IPS-NIHi11 (cell line): ENCODE measurements around the gene ATP2C2.

Experiments used
- DNase-seq: peaks from one replicate; pipeline ENCODE4 v3.0.0; 2012; ENCODE audit warnings: mixed read lengths, low spot score

The ATP2C2 gene

GRCh38 chr16:84451781-84452180 is 83.4 kb downstream of the ATP2C2 start:
- no peak for DNase-seq

- no peak for DNase-seq
Observed at GRCh38 chr16:84453061-84453752, 84.9 kb downstream of the ATP2C2 start.

- no peak for DNase-seq
Observed at GRCh38 chr16:84454611-84455010, 86.3 kb downstream of the ATP2C2 start.

GRCh38 chr16:84455031-84455430 is 86.7 kb downstream of the ATP2C2 start:
- DNase-seq: no peak

GRCh38 chr16:84458606-84459532 is 90.5 kb downstream of the ATP2C2 start:
- no peak for DNase-seq

- no peak for DNase-seq
Observed at GRCh38 chr16:84459533-84459894, 91.2 kb downstream of the ATP2C2 start.

- DNase-seq: no peak
Observed at GRCh38 chr16:84459941-84460405, 91.6 kb downstream of the ATP2C2 start.

GRCh38 chr16:84460406-84461028 is 92.2 kb downstream of the ATP2C2 start:
- no peak for DNase-seq

GRCh38 chr16:84461029-84461412 is 92.7 kb downstream of the ATP2C2 start:
- DNase-seq: no peak

- no peak for DNase-seq
Observed at GRCh38 chr16:84461413-84462295, 93.3 kb downstream of the ATP2C2 start.

GRCh38 chr16:84462296-84463210 is 94.2 kb downstream of the ATP2C2 start:
- DNase-seq: no peak

GRCh38 chr16:84463221-84463620 is 94.9 kb downstream of the ATP2C2 start:
- no peak for DNase-seq

- no peak for DNase-seq
Observed at GRCh38 chr16:84464116-84464515, 95.8 kb downstream of the ATP2C2 start.

- DNase-seq: no peak
Observed at GRCh38 chr16:84465154-84465553, 96.8 kb downstream of the ATP2C2 start.

GRCh38 chr16:84466692-84467091 is 98.4 kb downstream of the ATP2C2 start:
- DNase-seq: no peak

GRCh38 chr16:84467256-84467655 is 98.9 kb downstream of the ATP2C2 start:
- DNase-seq: no peak

GRCh38 chr16:84467709-84468108 is 99.4 kb downstream of the ATP2C2 start:
- no peak for DNase-seq

GRCh38 chr16:84471316-84471715 is 103.0 kb downstream of the ATP2C2 start:
- DNase-seq: no peak

- no peak for DNase-seq
Observed at GRCh38 chr16:84471966-84472365, 103.6 kb downstream of the ATP2C2 start.

- no peak for DNase-seq
Observed at GRCh38 chr16:84475643-84476240, 107.4 kb downstream of the ATP2C2 start.
